Measurements from ENCODE around the gene POLR3GL.

Gene POLR3GL

DNA sequence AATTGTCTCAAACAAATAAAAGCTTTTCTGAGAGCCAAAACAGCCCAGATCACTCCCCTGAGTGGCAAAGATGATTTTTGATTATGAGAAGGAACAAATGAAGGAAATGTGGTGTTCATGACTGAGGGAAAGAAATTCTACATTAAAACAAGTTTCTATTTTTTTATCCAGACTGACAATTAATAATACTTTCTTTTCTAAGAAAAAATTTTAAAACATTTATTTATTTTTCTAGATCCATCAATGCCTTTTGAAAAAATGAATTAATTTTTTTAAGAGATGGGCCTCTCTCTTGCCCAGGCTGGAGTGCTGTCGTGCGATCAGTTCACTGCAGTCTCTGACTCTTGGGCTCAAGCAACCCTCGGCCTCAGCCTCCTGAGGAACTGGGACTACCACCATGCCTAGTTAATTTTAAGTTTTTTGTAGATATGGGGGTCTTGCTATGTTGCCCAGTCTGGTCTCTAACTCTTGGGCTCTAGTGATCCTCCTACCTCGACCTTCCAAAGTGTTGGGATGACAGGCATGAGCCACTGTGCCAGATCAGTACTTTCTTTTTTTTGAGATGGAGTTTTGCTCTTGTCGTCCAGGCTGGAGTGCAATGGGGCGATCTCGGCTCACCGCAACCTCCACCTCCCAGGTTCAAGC, 43.1 kb downstream of the POLR3GL start:
- TF ChIP-seq, protein P1, sequence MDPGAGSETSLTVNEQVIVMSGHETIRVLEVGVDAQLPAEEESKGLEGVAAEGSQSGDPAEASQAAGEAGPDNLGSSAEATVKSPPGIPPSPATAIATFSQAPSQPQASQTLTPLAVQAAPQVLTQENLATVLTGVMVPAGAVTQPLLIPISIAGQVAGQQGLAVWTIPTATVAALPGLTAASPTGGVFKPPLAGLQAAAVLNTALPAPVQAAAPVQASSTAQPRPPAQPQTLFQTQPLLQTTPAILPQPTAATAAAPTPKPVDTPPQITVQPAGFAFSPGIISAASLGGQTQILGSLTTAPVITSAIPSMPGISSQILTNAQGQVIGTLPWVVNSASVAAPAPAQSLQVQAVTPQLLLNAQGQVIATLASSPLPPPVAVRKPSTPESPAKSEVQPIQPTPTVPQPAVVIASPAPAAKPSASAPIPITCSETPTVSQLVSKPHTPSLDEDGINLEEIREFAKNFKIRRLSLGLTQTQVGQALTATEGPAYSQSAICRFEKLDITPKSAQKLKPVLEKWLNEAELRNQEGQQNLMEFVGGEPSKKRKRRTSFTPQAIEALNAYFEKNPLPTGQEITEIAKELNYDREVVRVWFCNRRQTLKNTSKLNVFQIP (CRISPR knock-in tag; IDR thresholded peaks at IDR 0.05; ENCODE audit: borderline replicate concordance, low read depth), result no peak
- no peak for TF ChIP-seq PPARA (CRISPR knock-in tag; IDR thresholded peaks at IDR 0.05; ENCODE audit: borderline replicate concordance)
- TF ChIP-seq ZFP3 (CRISPR knock-in tag; IDR thresholded peaks at IDR 0.05), result no peak
- no peak for TF ChIP-seq SNAI2 (CRISPR knock-in tag; IDR thresholded peaks at IDR 0.05)
- TF ChIP-seq ARNTL (CRISPR knock-in tag; IDR thresholded peaks at IDR 0.05; ENCODE audit: borderline replicate concordance, low read depth), result no peak
- TF ChIP-seq, protein P2, sequence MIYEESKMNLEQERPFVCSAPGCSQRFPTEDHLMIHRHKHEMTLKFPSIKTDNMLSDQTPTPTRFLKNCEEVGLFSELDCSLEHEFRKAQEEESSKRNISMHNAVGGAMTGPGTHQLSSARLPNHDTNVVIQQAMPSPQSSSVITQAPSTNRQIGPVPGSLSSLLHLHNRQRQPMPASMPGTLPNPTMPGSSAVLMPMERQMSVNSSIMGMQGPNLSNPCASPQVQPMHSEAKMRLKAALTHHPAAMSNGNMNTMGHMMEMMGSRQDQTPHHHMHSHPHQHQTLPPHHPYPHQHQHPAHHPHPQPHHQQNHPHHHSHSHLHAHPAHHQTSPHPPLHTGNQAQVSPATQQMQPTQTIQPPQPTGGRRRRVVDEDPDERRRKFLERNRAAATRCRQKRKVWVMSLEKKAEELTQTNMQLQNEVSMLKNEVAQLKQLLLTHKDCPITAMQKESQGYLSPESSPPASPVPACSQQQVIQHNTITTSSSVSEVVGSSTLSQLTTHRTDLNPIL (CRISPR knock-in tag; IDR thresholded peaks at IDR 0.05; ENCODE audit: low read depth), result no peak
- no peak for TF ChIP-seq ZFP30 (CRISPR knock-in tag; IDR thresholded peaks at IDR 0.05)
- TF ChIP-seq ZC3H10 (CRISPR knock-in tag; IDR thresholded peaks at IDR 0.05), result no peak
- TF ChIP-seq, protein P3, sequence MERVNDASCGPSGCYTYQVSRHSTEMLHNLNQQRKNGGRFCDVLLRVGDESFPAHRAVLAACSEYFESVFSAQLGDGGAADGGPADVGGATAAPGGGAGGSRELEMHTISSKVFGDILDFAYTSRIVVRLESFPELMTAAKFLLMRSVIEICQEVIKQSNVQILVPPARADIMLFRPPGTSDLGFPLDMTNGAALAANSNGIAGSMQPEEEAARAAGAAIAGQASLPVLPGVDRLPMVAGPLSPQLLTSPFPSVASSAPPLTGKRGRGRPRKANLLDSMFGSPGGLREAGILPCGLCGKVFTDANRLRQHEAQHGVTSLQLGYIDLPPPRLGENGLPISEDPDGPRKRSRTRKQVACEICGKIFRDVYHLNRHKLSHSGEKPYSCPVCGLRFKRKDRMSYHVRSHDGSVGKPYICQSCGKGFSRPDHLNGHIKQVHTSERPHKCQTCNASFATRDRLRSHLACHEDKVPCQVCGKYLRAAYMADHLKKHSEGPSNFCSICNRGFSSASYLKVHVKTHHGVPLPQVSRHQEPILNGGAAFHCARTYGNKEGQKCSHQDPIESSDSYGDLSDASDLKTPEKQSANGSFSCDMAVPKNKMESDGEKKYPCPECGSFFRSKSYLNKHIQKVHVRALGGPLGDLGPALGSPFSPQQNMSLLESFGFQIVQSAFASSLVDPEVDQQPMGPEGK (CRISPR knock-in tag; IDR thresholded peaks at IDR 0.05; ENCODE audit: borderline replicate concordance), result no peak
- no peak for TF ChIP-seq RARB (CRISPR knock-in tag; IDR thresholded peaks at IDR 0.05)
- TF ChIP-seq, protein P4, sequence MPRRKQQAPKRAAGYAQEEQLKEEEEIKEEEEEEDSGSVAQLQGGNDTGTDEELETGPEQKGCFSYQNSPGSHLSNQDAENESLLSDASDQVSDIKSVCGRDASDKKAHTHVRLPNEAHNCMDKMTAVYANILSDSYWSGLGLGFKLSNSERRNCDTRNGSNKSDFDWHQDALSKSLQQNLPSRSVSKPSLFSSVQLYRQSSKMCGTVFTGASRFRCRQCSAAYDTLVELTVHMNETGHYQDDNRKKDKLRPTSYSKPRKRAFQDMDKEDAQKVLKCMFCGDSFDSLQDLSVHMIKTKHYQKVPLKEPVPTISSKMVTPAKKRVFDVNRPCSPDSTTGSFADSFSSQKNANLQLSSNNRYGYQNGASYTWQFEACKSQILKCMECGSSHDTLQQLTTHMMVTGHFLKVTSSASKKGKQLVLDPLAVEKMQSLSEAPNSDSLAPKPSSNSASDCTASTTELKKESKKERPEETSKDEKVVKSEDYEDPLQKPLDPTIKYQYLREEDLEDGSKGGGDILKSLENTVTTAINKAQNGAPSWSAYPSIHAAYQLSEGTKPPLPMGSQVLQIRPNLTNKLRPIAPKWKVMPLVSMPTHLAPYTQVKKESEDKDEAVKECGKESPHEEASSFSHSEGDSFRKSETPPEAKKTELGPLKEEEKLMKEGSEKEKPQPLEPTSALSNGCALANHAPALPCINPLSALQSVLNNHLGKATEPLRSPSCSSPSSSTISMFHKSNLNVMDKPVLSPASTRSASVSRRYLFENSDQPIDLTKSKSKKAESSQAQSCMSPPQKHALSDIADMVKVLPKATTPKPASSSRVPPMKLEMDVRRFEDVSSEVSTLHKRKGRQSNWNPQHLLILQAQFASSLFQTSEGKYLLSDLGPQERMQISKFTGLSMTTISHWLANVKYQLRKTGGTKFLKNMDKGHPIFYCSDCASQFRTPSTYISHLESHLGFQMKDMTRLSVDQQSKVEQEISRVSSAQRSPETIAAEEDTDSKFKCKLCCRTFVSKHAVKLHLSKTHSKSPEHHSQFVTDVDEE (CRISPR knock-in tag; IDR thresholded peaks at IDR 0.05), result no peak
- TF ChIP-seq ISL1 (CRISPR knock-in tag; IDR thresholded peaks at IDR 0.05), result no peak
- no peak for TF ChIP-seq TOX (CRISPR knock-in tag; IDR thresholded peaks at IDR 0.05; ENCODE audit: borderline replicate concordance)
- TF ChIP-seq GLIS3 (CRISPR knock-in tag; IDR thresholded peaks at IDR 0.05), result no peak
- TF ChIP-seq OSR1 (CRISPR knock-in tag; IDR thresholded peaks at IDR 0.05), result no peak
- no peak for TF ChIP-seq ZNF70 (CRISPR knock-in tag; IDR thresholded peaks at IDR 0.05)

DNA sequence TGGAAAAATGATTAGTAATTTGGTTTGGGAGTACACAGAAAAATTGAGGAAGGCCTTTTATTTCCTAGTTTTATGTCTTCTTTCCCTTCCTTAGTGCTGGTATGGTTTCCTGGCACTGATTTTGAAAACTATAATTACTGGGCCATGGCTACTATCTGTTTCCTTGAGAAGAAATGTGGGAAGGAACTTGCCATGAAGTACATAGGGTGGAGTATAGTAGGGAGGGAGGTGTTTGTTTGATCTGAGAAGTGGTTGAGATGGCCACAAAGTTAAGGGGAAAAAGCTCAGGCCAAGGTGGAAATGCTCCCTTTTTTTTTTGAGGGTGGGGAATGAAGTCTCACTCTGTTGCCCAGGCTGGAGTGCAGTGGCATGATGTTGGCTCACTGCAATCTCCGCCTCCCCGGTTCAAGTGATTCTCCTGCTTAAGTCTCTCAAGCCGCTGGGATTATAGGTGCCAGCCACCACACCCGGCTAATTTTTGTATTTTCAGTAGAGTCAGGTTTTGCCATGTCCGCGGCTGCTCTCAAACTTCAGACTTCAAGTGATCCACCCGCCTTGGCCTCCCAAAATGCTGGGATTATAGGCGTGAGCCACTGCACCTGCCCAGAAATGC, 45.7 kb downstream of the POLR3GL start:
- TF ChIP-seq ZFP30 (CRISPR knock-in tag; IDR thresholded peaks at IDR 0.05), result no peak
- TF ChIP-seq, protein P1 (CRISPR knock-in tag; IDR thresholded peaks at IDR 0.05; ENCODE audit: borderline replicate concordance, low read depth), result no peak
- TF ChIP-seq, protein P5, sequence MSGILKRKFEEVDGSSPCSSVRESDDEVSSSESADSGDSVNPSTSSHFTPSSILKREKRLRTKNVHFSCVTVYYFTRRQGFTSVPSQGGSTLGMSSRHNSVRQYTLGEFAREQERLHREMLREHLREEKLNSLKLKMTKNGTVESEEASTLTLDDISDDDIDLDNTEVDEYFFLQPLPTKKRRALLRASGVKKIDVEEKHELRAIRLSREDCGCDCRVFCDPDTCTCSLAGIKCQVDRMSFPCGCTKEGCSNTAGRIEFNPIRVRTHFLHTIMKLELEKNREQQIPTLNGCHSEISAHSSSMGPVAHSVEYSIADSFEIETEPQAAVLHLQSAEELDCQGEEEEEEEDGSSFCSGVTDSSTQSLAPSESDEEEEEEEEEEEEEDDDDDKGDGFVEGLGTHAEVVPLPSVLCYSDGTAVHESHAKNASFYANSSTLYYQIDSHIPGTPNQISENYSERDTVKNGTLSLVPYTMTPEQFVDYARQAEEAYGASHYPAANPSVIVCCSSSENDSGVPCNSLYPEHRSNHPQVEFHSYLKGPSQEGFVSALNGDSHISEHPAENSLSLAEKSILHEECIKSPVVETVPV (CRISPR knock-in tag; IDR thresholded peaks at IDR 0.05), result no peak
- no peak for TF ChIP-seq RARB (CRISPR knock-in tag; IDR thresholded peaks at IDR 0.05)
- TF ChIP-seq, protein P4 (CRISPR knock-in tag; IDR thresholded peaks at IDR 0.05), result no peak
- TF ChIP-seq ZFP3 (CRISPR knock-in tag; IDR thresholded peaks at IDR 0.05), result no peak
- no peak for TF ChIP-seq ISL1 (CRISPR knock-in tag; IDR thresholded peaks at IDR 0.05)
- no peak for TF ChIP-seq CSDC2 (CRISPR knock-in tag; IDR thresholded peaks at IDR 0.05)
- no peak for TF ChIP-seq ZNF565 (CRISPR knock-in tag; conservative IDR thresholded peaks at IDR 0.05; ENCODE audit: low read depth)
- no peak for TF ChIP-seq TOX (CRISPR knock-in tag; IDR thresholded peaks at IDR 0.05; ENCODE audit: borderline replicate concordance)
- TF ChIP-seq BACH2 (CRISPR knock-in tag; IDR thresholded peaks at IDR 0.05; ENCODE audit: borderline replicate concordance), result no peak
- TF ChIP-seq, protein P3 (CRISPR knock-in tag; IDR thresholded peaks at IDR 0.05; ENCODE audit: borderline replicate concordance), result no peak
- no peak for TF ChIP-seq PPARA (CRISPR knock-in tag; IDR thresholded peaks at IDR 0.05; ENCODE audit: borderline replicate concordance)
- no peak for TF ChIP-seq OSR1 (CRISPR knock-in tag; IDR thresholded peaks at IDR 0.05)
- no peak for ATAC-seq

More for the DNA sequence above, 43.1 kb downstream of the POLR3GL start:
- no peak for ATAC-seq

Data from SK-N-SH treated with all-trans-retinoic acid at 6 μM for 48 hours (cell line).